Measurements from ENCODE around the gene PROCA1.
"Not testable (repeated sequence)": the region's sequence is repeated elsewhere in the genome, so short reads cannot be mapped to it uniquely, and the experiment has no call there.

PROCA1 gene

DNA sequence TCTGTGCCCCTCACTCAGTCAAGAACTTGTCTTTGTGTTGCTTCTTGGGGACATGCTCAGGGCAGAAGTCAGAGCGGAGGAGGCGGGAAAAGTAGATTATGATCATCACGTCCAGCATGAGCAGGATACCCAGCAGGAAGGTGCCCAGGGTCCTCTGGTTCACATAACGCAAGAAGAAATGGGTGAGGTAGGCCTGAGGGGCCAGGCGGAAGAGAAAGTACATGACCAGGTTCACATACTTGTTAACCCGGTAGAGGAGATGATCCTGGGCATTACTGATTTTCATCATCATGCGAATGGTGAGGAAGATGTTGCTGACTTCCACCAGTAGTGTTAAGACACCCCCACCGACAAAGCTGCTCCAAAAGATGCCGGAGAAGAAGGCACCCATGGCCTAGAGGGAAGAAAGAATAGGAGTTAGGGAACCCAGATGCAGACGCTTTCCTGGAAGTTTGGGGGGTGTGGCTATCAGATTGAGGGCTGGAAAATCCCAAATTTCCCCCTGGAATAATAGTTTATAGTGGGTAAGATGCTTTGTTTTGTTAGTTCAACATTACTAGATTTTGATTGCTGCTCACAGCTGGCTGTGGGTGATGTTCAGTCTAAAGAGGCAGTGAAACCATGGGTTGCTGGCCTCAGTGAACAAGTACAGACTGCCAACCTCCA, 12.9 kb upstream of the PROCA1 start:
- Histone ChIP-seq H3K27ac (ENCODE audit: low read depth, low read length) (peak overlapping the region; percentile 54), H3K9me3 (ENCODE audit: control insufficient read depth in 5 of 5, low read length in 5 of 5) (no peaks in the 10 kb centered on the region), H3K9ac (ENCODE audit: low read length in 5 of 5) (no peak overlapping the region), H3K36me3 (ENCODE audit: control insufficient read depth in 5 of 5, insufficient read depth in 5 of 5, low read length in 5 of 5) (peaks cover 8 to 34% (median 30%) of the 10 kb centered on the region in 5 donors), H3K27me3 (ENCODE audit: control insufficient read depth in 5 of 5, insufficient read depth in 4 of 5, low read length in 5 of 5) (peaks cover 0 to 3% (median 0%) of the 10 kb centered on the region in 5 donors), H3K4me3 (ENCODE audit: low read depth in 1 of 5, low read length in 5 of 5) (no peak overlapping the region), H3K4me1 (ENCODE audit: control insufficient read depth in 5 of 5, insufficient read depth in 5 of 5, low read length in 5 of 5) (peaks cover 14 to 66% (median 60%) of the 10 kb centered on the region in 5 donors)

DNA sequence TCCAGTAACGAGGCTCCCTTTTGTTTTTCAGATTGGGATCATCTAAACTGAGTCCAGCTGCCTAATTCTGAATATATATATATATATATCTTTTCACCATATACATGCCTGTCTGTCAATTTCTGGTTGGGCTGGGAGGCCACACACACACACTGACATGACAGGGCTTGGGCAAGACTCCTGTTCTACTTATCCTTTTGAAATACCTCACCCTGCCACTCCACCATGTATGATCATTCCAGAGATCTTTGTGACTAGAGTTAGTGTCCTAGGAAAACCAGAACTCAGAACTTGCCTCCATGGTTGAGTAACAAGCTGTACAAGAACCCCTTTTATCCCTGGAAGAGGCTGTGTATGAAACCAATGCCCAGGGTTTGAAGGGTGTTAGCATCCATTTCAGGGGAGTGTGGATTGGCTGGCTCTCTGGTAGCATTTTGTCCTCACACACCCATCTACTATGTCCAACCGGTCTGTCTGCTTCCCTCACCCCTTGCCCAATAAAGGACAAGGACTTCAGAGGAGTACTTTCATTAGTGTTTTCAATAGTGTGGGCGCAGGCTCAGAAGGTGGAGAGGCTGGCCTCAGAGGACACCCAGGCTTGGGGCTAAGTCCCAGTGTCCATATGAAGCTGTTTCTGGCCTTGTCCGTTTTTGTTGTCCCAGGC, 12.3 kb upstream of the PROCA1 start:
- Histone ChIP-seq H3K36me3 (ENCODE audit: control insufficient read depth in 5 of 5, insufficient read depth in 5 of 5, low read length in 5 of 5) (peaks cover 8 to 34% (median 30%) of the 10 kb centered on the region in 5 donors), H3K27ac (ENCODE audit: low read depth, low read length) (peak overlapping the region; percentile 17), H3K4me1 (ENCODE audit: control insufficient read depth in 5 of 5, insufficient read depth in 5 of 5, low read length in 5 of 5) (peaks cover 14 to 66% (median 60%) of the 10 kb centered on the region in 5 donors)
- H3K4me3 ChIP-seq (ENCODE audit: low read depth in 1 of 5, low read length in 5 of 5); H3K27me3 ChIP-seq (ENCODE audit: control insufficient read depth in 5 of 5, insufficient read depth in 4 of 5, low read length in 5 of 5); H3K9ac ChIP-seq (ENCODE audit: low read length in 5 of 5); H3K9me3 ChIP-seq (ENCODE audit: control insufficient read depth in 5 of 5, low read length in 5 of 5): not testable (repeated sequence)

DNA sequence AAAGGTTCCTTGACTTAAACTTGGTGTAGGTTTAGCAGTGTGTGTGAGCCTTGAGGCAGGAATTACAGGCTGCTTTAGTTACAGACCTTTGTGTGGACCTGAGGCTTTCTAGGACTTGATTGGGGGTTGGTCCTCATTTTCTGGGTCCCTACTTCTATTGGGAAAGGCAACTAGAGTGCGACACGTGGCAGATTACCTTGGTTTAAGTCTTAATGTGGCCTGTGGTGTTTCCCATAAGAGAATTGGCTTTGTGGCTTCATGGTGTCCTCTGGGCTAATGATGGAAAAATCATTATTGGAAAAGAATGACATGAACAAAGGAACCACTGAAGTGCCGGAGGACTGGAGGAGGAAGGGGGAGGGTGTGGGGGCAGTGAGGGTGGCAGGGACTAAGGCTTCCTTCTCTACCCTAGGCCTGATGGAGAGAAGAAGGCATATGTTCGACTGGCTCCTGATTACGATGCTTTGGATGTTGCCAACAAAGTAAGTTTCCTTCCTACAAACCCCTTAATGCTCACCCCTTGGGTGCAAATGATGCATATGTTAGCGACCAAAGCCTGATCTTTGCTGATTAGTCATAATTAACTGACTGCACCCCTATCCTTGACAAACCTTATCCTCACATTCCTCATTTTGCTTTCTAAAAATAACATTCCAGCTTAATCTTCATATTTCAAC, 11.6 kb upstream of the PROCA1 start:
- H3K27me3 ChIP-seq (ENCODE audit: control insufficient read depth in 5 of 5, insufficient read depth in 4 of 5, low read length in 5 of 5): peaks cover 0 to 3% (median 0%) of the 10 kb centered on the region in 5 donors
- peaks cover 8 to 34% (median 30%) of the 10 kb centered on the region in 5 donors for H3K36me3 ChIP-seq (ENCODE audit: control insufficient read depth in 5 of 5, insufficient read depth in 5 of 5, low read length in 5 of 5)
- no peak overlapping the region for H3K9ac ChIP-seq (ENCODE audit: low read length in 5 of 5)
- H3K4me1 ChIP-seq (ENCODE audit: control insufficient read depth in 5 of 5, insufficient read depth in 5 of 5, low read length in 5 of 5): peaks cover 14 to 69% (median 64%) of the 10 kb centered on the region in 5 donors
- H3K4me3 ChIP-seq (ENCODE audit: low read depth in 1 of 5, low read length in 5 of 5): no peak overlapping the region
- H3K9me3 ChIP-seq (ENCODE audit: control insufficient read depth in 5 of 5, low read length in 5 of 5): no peaks in the 10 kb centered on the region
- H3K27ac ChIP-seq (ENCODE audit: low read depth, low read length): no peak overlapping the region

DNA sequence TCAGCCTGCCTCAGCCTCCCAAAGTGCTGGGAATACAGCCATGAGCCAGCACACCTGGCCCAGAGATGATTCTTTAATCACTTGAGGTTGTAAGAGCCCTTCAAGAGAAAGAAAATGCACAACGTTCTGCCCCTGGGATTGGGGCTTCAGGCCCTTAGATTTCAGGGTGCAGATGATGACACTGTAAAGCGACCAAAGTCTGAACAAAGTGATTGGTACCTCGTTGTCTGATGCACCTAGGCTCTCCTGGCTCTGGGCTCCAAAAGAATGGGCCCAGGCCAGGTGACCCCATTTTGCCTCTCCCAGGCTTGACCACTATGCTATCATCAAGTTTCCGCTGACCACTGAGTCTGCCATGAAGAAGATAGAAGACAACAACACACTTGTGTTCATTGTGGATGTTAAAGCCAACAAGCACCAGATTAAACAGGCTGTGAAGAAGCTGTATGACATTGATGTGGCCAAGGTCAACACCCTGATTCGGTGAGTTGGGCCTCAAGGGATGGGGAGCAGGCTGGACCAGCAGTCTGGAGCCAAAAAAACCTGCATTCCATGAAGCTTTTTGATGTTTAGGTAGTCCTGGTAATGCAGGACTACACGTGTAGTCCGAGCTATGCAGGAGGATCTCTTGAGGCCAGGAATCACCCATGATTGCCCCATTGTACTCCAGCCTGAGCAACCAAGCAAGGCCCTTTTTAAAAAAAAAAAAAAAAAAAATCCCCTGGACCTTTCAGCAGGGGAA, 10.9 kb upstream of the PROCA1 start:
- Histone ChIP-seq H3K4me3 (ENCODE audit: low read depth in 1 of 5, low read length in 5 of 5) (no peak overlapping the region), H3K9ac (ENCODE audit: low read length in 5 of 5) (no peak overlapping the region), H3K27ac (ENCODE audit: low read depth, low read length) (no peak overlapping the region)

DNA sequence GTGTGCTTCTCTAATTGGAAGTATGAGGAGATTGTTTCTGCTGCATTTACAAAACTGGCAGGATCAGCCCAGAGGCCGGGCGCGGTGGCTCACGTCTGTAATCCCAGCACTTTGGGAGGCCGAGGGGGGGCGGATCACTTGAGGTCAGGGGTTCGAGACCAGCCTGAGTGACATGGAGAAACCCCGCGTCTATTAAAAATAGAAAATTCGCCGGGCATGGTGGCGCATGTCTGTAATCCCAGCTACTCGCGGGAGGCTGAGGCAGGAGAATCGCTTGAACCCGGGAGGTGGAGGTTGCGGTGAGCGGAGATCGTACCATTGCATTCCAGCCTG, 9.3 kb upstream of the PROCA1 start:
- not testable (repeated sequence) for H3K27me3 ChIP-seq (ENCODE audit: control insufficient read depth in 5 of 5, insufficient read depth in 4 of 5, low read length in 5 of 5); H3K9me3 ChIP-seq (ENCODE audit: control insufficient read depth in 5 of 5, low read length in 5 of 5)
- Histone ChIP-seq H3K4me1 (ENCODE audit: control insufficient read depth in 5 of 5, insufficient read depth in 5 of 5, low read length in 5 of 5) (peaks cover 14 to 70% (median 57%) of the 10 kb centered on the region in 5 donors), H3K9ac (ENCODE audit: low read length in 5 of 5) (peak overlapping the region in 4 of 5 donors; percentile 85 to 92 (median 90)), H3K27ac (ENCODE audit: low read depth, low read length) (peak overlapping the region; percentile 80), H3K36me3 (ENCODE audit: control insufficient read depth in 5 of 5, insufficient read depth in 5 of 5, low read length in 5 of 5) (peaks cover 8 to 34% (median 30%) of the 10 kb centered on the region in 5 donors), H3K4me3 (ENCODE audit: low read depth in 1 of 5, low read length in 5 of 5) (peak overlapping the region; percentile 64 to 96 (median 92))

More for the DNA sequence above, 10.9 kb upstream of the PROCA1 start:
- Histone ChIP-seq H3K27me3 (ENCODE audit: control insufficient read depth in 5 of 5, insufficient read depth in 4 of 5, low read length in 5 of 5) (peaks cover 0 to 3% (median 0%) of the 10 kb centered on the region in 5 donors), H3K36me3 (ENCODE audit: control insufficient read depth in 5 of 5, insufficient read depth in 5 of 5, low read length in 5 of 5) (peaks cover 8 to 34% (median 30%) of the 10 kb centered on the region in 5 donors), H3K4me1 (ENCODE audit: control insufficient read depth in 5 of 5, insufficient read depth in 5 of 5, low read length in 5 of 5) (peaks cover 14 to 68% (median 62%) of the 10 kb centered on the region in 5 donors), H3K9me3 (ENCODE audit: control insufficient read depth in 5 of 5, low read length in 5 of 5) (no peaks in the 10 kb centered on the region)

DNA sequence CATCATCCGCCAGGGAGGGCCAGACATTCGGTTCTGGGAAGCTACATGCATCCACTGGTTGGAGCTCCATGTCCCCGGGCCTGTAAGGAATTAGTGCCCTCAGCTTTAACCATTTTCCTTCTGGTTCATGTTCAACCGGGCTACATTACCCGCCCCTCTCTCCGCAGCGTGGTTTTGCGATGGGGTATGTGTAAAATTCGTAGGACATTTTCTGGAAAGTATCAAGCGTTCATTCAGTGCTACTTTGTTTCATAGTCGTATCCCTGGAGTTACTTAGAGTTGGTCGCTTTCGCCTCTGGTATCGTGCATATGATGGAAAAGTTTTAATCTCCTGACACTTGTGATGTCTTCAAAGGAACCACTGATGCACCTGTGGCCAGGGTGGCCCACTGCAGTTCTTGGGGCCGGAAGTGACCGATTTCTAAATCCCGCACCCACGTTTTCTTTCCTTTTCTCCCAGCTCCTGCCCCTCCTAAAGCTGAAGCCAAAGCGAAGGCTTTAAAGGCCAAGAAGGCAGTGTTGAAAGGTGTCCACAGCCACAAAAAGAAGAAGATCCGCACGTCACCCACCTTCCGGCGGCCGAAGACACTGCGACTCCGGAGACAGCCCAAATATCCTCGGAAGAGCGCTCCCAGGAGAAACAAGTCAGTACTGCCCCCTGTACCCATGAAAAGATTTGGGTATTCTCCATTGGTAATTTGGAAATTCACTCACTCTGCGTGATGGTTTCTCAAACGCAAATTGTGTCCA, 8.7 kb upstream of the PROCA1 start:
- Histone ChIP-seq H3K36me3 (ENCODE audit: control insufficient read depth in 5 of 5, insufficient read depth in 5 of 5, low read length in 5 of 5) (peaks cover 8 to 37% (median 33%) of the 10 kb centered on the region in 5 donors), H3K9me3 (ENCODE audit: control insufficient read depth in 5 of 5, low read length in 5 of 5) (no peaks in the 10 kb centered on the region), H3K4me1 (ENCODE audit: control insufficient read depth in 5 of 5, insufficient read depth in 5 of 5, low read length in 5 of 5) (peaks cover 12 to 66% (median 51%) of the 10 kb centered on the region in 5 donors), H3K4me3 (ENCODE audit: low read depth in 1 of 5, low read length in 5 of 5) (peak overlapping the region; percentile 64 to 96 (median 92)), H3K27me3 (ENCODE audit: control insufficient read depth in 5 of 5, insufficient read depth in 4 of 5, low read length in 5 of 5) (peaks cover 0 to 8% (median 2%) of the 10 kb centered on the region in 5 donors), H3K27ac (ENCODE audit: low read depth, low read length) (peak overlapping the region; percentile 80), H3K9ac (ENCODE audit: low read length in 5 of 5) (peak overlapping the region; percentile 65 to 92 (median 87))

DNA sequence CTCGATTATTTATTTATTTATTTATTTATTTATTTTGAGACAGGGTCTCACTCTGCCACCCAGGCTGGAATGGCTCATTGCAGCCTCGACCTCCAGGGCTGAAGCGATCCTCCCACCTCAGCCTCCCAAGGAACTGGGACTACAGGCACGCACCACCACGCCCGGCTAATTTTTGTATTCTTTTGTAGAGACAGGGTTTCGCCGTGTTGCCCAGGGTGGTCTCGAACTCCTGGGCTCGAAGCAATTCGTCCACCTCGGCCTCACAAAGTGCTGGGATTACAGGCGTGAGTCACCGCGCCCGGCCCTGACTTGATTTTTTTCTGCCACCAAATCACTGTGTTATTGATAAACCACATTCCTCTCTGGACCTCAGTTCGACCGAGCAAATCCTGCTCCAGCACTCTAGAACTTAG, 7.3 kb upstream of the PROCA1 start:
- Histone ChIP-seq H3K4me3 (ENCODE audit: low read depth in 1 of 5, low read length in 5 of 5) (peak overlapping the region in 4 of 5 donors; percentile 57 to 93 (median 78)), H3K9ac (ENCODE audit: low read length in 5 of 5) (peak overlapping the region in 2 of 5 donors; percentile 34 to 92), H3K27ac (ENCODE audit: low read depth, low read length) (peak overlapping the region; percentile 80), H3K27me3 (ENCODE audit: control insufficient read depth in 5 of 5, insufficient read depth in 4 of 5, low read length in 5 of 5) (peaks cover 0 to 8% (median 2%) of the 10 kb centered on the region in 5 donors), H3K36me3 (ENCODE audit: control insufficient read depth in 5 of 5, insufficient read depth in 5 of 5, low read length in 5 of 5) (peaks cover 8 to 42% (median 40%) of the 10 kb centered on the region in 5 donors), H3K9me3 (ENCODE audit: control insufficient read depth in 5 of 5, low read length in 5 of 5) (no peaks in the 10 kb centered on the region), H3K4me1 (ENCODE audit: control insufficient read depth in 5 of 5, insufficient read depth in 5 of 5, low read length in 5 of 5) (peaks cover 9 to 59% (median 46%) of the 10 kb centered on the region in 5 donors)

DNA sequence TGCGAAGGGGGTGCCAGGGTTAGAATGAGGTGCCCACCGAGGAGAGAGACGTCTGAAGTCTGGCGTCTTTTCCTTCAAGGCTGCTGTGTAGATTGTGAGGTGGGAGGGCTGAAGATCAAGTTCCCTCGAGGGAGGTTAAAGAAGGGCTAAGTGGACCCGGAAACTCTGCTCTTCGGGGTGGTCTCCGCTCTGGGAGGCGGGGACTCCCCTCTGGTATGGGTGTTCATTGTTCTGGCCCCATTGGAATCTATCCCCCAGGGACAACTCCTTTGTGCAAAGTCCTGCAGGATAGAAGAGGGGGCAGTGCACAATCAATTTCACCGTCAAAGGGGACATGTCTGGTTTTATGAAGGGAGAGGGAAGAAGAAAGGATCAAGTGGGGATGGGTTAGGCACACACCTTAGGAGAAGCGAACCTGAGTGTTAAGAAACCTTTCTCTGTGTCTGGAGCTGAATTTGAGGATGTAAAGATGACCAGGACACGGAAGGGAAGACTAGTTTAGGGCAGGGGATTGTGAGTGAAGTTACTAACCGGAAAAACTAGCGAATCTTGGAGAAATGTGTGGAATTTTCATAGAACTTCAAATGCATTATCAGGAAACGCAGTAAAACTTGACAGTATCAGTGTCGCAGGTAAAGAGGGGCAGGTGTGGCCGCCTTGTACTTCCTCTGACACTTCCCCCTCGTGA, 6.8 kb upstream of the PROCA1 start:
- peaks cover 0 to 8% (median 2%) of the 10 kb centered on the region in 5 donors for H3K27me3 ChIP-seq (ENCODE audit: control insufficient read depth in 5 of 5, insufficient read depth in 4 of 5, low read length in 5 of 5)
- H3K36me3 ChIP-seq (ENCODE audit: control insufficient read depth in 5 of 5, insufficient read depth in 5 of 5, low read length in 5 of 5): peaks cover 4 to 37% (median 35%) of the 10 kb centered on the region in 5 donors
- H3K9ac ChIP-seq (ENCODE audit: low read length in 5 of 5): peak overlapping the region in 2 of 5 donors; percentile 34 to 83
- peak overlapping the region; percentile 13 for H3K27ac ChIP-seq (ENCODE audit: low read depth, low read length)
- peak overlapping the region; percentile 35 to 92 (median 66) for H3K4me3 ChIP-seq (ENCODE audit: low read depth in 1 of 5, low read length in 5 of 5)
- H3K9me3 ChIP-seq (ENCODE audit: control insufficient read depth in 5 of 5, low read length in 5 of 5): no peaks in the 10 kb centered on the region
- peaks cover 9 to 59% (median 46%) of the 10 kb centered on the region in 5 donors for H3K4me1 ChIP-seq (ENCODE audit: control insufficient read depth in 5 of 5, insufficient read depth in 5 of 5, low read length in 5 of 5)

Data from subcutaneous abdominal adipose tissue (tissue), 5 donors.